ENCODE results near the gene HIVEP2. TPM values are rescaled to one million over a fixed set of nuclear protein-coding genes. Genes with fewer than 3 reads are reported as not detected.
A peak's percentile ranks its signal among the peaks of the same experiment; 100 is the strongest.

The HIVEP2 gene
- total and polyA plus RNA-seq, 2 donors (not counting 3 experiments of a cell fraction or from before 2014, with no cell fraction given), result 1.3 to 4.7 TPM

GRCh38 chr6:142940487-142940886 lies 4.5 kb downstream of the HIVEP2 start:
- Histone ChIP-seq H3K9me3 (replicated peaks; ENCODE audit: control insufficient read depth, insufficient read depth, low read length) (no peaks in the 10 kb centered on the region), H3K36me3 (ENCODE audit: control insufficient read depth in 2 of 2, extremely low read depth in 1 of 2, insufficient read depth in 2 of 2, low read length in 2 of 2) (no peaks in the 10 kb centered on the region), H3K9me1 (replicated peaks; ENCODE audit: control insufficient read depth, extremely low read depth, insufficient read depth, low read length) (no peaks in the 10 kb centered on the region), H3K4me2 (ENCODE audit: insufficient read depth, low read length) (no peak overlapping the region), H3K27ac (ENCODE audit: insufficient read depth, low read depth, low read length) (peak overlapping the region; percentile 33), H3K9ac (replicated peaks; ENCODE audit: extremely low read depth, insufficient read depth, low read length) (no peak overlapping the region), H3K4me1 (ENCODE audit: control insufficient read depth, extremely low read depth, insufficient read depth, low read length) (peaks cover 20% of the 10 kb centered on the region), H3K27me3 (ENCODE audit: control insufficient read depth in 2 of 2, insufficient read depth in 2 of 2, low read length in 2 of 2) (no peaks in the 10 kb centered on the region), H3K79me2 (ENCODE audit: control insufficient read depth, insufficient read depth, low read length) (no peaks in the 10 kb centered on the region), H4K20me1 (replicated peaks; ENCODE audit: control insufficient read depth, extremely low read depth, insufficient read depth, low read length) (no peaks in the 10 kb centered on the region), H2AFZ (ENCODE audit: low read depth, low read length) (no peak overlapping the region), H3K4me3 (replicated peaks in 1 of 3; ENCODE audit: insufficient read depth in 1 of 3, low read depth in 1 of 3, low read length in 3 of 3) (no peak overlapping the region)
- no TSS peak for BruUV-seq (replicated peaks)
- POLR2A ChIA-PET, result interaction anchor here (0.6 kb wide), 1 partner anchor 1066 kb away, joined by 5 read pairs; no protein-coding TSS in a partner anchor
- FAIRE-seq (peak; percentile 87), DNase-seq (ENCODE audit: low read depth, low spot score) (peak; percentile 73)
- intact Hi-C loops (cut with micrococcal nuclease), result loop anchor here (5.0 to 10.0 kb wide), 4 partner anchors 193 to 796 kb away; partner anchors contain the start of genes NMBR and VTA1
- dilution Hi-C loops (cut with MboI; ENCODE audit: extremely low pct_ligation_motif_present, low sequenced_read_pairs), result no loop called here
- TF ChIP-seq POLR2AphosphoS5 (IDR thresholded peaks at IDR 0.05; ENCODE audit: insufficient read depth, low read depth, low read length) (peak; percentile 23), MAX (IDR thresholded peaks at IDR 0.05; ENCODE audit: insufficient read depth, insufficient read length) (no peak), EZH2 (IDR thresholded peaks at IDR 0.05; ENCODE audit: borderline replicate concordance, low read depth, low read length, severe bottlenecking) (no peak), CTCF (IDR thresholded peaks at IDR 0.05; ENCODE audit: extremely low read depth in 1 of 2, insufficient read depth in 1 of 2, low read depth in 1 of 2, low read length in 2 of 2) (no peak), JUN (IDR thresholded peaks at IDR 0.05; ENCODE audit: borderline replicate concordance, insufficient read depth, insufficient read length, low read depth) (peak; percentile 73), GATA2 (IDR thresholded peaks at IDR 0.05; ENCODE audit: insufficient read depth, insufficient read length, low read depth, low read length) (peak; percentile 79), MYC (IDR thresholded peaks at IDR 0.05; ENCODE audit: low read depth, low read length) (no peak), FOS (IDR thresholded peaks at IDR 0.05; ENCODE audit: borderline replicate concordance, insufficient read depth, low read length) (peak; percentile 67)
- CTCF ChIA-PET, result interaction anchor here (0.8 to 2.3 kb wide), 6 partner anchors 10 to 397 kb away, joined by 3 to 8 read pairs (median 4); no protein-coding TSS in a partner anchor
